HG02973 (cell line): ENCODE results near the gene PIAS1.

Experiments used
- ATAC-seq: cut with Tn5 transposase; IDR thresholded peaks from one replicate; pipeline ENCODE4 v1.9.1; 2021; ENCODE audit warnings: moderate library complexity; ENCODE audit not compliant: unreplicated experiment

Gene PIAS1

DNA sequence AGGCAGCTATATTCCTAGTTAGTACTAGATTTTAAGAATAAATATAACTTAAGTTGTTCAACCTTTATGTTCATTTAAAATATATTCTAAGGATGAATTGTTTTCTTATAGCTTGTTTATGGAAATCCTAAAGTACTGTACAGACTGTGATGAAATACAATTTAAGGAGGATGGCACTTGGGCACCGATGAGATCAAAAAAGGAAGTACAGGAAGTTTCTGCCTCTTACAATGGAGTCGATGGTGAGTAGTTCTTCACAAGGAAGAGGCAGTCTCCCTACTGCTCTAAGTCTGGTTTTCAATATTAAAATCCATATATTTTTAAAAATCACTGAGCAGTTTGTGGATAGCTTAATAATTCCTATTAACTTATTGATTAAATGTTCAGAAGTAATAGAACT, 121.4 kb downstream of the PIAS1 start:
- ATAC-seq: no peak

DNA sequence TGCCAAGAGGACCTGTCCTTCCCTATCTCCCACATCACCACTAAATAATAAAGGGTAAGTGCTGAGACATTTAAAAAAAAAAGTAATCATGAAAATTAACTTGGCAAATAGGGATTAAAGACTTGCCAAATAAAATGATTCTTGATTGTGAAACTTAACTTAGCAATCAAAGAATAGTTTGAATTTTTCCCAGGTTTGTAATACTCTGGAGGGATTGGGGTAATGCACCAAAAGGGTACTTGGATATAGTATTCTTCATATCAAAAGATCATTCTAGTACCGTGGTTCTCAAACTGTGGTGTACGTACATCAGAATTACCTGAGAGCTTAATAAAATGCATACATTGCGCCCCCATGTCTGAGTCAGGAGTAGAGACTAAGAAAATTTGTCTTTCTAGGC, 122.5 kb downstream of the PIAS1 start:
- no peak for ATAC-seq

DNA sequence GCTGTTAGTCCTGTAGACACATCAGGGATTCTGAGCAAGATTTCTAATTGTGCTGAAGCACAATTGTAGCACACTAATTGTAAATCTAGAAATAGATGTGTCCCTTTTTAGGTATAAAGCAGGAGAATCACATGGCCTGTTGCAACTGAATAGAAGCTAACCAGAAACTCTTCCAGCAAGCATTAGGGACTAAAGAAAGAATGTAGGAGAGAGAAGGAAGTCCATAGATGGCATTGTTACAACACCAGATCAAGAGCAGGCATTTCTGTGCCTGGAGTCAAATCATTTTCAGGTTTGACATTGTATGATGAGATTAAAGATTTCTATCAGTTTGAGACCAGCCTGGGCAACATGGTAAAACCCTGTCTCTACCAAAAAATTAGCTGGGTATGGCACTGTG, 123.6 kb downstream of the PIAS1 start:
- no peak for ATAC-seq

DNA sequence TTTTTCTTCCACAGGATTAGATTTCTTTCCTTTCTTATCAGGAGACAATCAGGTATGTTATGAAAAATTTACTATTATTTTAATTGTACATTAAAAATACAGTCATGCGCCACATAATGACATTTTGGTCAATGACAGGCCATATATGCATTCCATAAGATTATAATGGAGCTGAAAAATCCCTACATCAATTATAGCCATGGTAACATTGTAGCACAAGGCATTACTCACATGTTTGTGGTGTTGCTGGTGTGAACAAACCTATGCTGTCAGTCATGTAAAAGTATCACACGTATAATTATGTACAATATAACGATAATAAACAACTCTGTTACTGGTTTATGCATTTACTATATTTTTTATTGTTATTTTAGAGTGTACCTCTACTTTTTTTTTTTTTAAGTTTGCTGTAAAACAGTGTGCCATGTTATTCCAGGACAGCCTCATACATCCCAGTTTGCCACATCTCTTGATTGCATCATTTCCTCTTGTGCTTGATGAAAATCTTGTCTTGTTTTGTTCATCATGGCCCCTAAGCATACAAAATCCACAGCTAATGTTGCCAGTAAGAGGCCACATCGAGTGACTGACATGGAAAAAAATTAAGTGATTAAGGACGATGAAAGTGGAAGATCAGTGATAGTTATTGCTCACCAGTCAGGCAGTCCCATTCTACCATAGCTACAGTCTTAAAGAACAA, 129.7 kb downstream of the PIAS1 start:
- ATAC-seq: no peak

DNA sequence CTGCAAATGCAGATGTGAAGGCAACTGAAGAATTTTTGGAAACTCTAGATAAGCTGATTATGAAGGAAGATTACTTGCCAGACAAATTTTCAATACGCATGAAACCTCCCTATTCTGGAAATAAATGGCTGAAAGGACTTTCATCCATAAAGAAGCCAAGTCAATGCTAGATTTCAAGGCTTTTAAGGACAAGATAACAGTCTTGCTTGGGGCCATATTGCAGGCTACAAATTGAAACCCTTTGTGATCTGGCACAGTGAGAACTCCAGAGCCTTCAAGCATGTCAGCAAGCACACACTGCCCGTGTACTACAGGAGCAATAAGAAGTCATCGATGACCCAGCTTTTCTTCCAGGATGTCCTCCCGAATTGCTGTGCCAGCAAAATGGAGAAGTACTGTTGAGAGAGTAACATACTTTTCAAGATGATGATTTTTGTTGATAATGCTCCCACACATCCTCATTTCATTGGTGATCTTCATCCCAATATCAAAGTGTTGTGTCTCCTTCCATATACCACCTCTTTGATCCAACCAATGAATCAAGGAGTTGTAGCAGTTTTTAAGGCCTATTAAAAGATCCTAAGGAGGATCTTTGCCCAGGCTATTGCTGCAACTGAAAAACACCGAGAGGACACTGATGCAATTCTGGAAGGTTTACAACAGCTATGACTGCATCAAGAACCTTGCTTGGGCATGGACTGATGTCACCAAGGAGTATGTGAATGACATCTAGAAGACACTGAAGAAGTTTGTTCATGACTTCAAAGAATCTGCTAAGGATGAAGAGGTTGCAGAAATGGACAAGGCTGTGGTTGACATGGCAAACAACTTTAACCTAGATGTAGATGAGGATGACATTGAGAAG, 130.7 kb downstream of the PIAS1 start:
- ATAC-seq: no peak

DNA sequence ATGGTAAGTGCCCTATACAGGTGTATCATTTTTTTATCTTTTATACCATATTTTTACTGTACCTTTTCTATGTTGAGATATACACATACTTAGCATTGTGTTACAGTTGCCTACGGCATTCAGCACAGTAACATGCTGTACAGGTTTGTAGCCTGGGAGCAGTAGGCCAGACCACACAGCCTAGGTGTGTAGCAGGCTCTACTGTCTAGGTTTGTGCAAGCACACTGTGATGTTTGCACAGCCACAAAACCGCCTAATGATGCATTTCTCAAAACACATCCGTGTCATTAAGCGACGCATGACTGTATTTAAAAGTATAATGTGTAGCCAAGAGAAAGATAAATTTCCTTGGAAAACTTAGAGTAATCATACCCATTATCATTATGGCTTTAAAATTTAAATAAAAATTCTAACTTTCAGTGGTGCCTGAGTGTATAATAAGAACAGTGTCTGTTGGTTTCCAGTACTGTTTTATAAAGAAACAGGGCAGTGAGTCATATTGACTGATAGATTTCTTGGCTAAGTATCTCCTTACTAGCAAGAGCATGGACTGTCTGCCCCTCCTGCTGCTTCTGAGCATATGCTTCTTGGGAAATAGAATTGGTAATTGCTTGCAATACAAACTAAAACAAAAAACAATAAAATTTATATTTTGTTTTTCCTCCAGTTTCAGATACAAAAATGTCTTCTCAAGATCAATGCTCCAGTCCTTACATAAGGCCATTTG, 132.7 kb downstream of the PIAS1 start:
- no peak for ATAC-seq

DNA sequence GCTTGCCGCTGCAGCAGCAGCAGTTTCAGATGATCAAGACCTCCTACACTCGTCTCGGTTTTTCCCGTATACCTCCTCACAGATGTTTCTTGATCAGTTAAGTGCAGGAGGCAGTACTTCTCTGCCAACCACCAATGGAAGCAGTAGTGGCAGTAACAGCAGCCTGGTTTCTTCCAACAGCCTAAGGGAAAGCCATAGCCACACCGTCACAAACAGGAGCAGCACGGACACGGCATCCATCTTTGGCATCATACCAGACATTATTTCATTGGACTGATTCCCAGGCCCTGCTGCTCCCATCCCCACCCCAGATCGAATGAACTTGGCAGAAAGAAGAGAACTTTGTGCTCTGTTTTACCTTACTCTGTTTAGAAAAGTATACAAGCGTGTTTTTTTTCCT, 133.4 kb downstream of the PIAS1 start:
- no peak for ATAC-seq

DNA sequence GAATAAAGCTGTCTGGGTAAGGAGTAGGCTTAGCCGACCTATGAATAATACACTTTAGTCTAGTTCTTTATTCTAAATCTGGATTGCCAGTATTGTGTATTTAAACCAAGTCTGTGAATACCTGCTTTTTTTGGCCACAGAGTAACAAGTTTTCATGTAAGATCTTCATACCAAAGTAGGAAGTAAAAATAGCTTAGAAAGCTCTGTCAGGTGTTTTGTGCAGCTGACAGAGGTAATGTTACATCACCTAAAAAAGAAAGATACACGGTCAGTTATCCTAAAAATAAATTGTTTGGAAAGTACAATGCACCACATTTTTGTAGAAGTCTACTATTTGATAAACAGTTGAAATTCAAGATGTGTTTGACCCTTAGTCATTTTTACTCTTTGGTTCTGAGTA, 134.5 kb downstream of the PIAS1 start:
- no peak for ATAC-seq

DNA sequence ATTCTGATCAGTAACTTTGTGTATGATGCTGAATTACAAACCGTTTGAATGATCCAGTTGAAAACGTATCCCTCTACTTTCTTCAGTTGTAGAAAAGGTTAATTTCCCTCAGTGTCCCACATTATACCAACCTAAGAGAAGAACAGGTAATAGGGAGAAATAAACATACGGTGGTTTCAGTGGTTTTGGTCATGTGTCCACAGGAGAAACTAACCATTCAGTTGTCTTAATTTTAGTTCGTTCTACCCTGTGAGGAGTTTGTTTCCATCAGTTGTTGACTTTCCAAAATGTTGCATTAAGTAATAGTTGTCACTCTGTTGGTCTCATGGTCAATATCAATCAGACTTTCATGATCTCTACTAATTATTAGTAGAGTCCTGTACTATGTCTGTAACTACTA, 135.9 kb downstream of the PIAS1 start:
- ATAC-seq: no peak

DNA sequence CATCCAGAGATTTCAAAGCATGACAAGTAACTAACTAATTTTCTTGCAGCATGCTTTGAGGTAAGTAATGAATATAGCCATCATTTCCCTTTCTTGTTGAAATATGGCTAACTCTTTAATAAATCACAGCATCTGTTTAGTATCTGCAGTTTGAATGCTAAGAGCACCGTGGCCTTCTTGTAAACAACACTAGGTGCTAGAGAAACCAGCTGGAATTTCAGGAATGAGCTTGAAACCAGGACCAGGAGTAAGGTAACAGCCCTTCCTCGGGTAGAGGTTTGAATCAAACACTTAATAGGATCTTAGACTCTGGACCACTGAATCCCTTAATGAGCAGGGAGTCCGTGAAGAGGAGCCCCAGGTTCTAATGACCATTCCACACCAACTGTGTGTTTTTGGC, 137.4 kb downstream of the PIAS1 start:
- no peak for ATAC-seq

DNA sequence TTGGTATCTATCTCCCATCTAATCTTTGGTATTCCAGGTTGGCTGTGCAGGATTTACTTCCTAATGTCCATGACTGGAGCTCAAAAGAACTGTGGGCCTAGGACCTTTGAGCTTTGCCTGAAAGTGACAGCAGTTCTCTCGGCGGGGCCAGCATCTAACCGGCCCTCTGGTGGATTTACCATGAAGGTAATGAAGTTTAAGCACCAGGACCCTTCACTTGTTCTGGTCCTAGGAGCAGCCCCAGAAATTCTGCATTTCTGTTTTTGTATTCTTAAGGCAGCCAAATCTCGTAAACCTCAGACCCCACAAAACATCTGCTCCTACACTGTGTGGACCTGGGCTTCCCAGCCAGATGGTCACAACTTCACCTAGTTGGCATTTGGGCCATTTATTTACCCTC, 138.0 kb downstream of the PIAS1 start:
- ATAC-seq: no peak

DNA sequence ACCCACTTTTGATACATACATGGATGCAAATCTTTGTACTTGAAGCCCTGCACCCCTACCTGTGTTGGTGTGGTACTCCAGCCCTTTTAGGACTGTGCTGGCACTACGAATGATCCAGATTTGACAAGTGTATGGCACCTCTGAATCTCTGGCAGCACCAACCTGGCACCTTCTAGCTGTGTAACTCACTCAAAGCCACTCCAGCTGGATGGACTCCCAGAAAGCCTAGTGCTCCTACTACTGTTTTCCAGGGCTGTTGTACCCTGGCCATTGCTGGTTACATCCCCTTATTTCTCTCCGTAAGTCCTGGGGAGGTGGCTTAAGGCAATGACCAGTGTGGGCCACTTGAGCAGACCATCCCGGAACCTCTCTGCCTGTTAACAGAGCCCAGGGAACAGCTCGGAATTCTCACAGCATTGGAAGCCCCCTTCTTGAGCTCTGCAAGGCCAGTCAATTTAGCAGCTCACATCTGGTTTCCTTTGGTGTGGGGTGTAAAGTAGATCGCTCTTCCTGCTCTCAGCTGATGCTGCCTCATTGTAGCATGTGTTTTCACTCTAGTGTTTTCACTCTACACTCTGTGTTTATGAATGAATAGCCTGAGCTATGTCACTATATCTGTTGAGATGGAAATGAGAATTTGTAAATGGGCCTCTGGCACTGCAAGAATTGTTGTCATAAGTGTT, 138.8 kb downstream of the PIAS1 start:
- ATAC-seq: no peak

DNA sequence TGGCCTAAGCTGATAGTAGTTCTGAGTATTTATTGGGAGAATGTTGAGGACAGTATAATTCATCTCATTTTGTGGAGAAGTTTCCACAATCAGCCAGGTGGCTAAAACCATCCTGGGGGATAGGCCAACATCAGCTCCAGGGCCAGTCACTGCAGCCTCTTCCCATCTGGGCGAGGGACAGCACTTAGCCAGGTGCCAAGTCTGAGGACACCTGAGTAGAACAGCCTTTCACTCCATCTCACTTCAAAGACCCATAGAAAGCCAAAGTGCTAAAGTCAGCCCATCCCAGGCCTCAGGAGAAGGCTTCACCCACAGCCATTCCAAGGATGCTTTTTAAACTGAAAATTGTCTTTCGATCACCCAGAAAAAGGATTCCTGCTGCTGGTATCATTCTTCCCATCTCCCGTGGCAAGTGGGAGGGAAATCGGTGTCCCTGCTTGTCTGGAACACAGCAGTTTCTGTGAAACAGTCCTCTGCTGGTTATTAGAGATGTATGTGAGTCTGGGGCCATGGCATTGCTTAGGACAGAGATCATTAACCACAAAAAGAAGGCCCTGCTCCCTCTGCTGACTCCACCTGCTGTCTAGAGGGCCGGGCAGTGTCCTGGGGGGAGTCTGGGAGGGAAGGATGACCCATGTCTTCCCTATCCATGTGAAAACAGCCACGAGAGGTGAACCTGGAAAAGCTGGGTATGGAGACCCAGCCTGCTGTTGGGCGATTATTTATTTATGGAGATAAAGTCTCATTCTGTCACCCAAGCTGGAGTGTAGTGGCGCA, 141.4 kb downstream of the PIAS1 start:
- ATAC-seq: no peak

DNA sequence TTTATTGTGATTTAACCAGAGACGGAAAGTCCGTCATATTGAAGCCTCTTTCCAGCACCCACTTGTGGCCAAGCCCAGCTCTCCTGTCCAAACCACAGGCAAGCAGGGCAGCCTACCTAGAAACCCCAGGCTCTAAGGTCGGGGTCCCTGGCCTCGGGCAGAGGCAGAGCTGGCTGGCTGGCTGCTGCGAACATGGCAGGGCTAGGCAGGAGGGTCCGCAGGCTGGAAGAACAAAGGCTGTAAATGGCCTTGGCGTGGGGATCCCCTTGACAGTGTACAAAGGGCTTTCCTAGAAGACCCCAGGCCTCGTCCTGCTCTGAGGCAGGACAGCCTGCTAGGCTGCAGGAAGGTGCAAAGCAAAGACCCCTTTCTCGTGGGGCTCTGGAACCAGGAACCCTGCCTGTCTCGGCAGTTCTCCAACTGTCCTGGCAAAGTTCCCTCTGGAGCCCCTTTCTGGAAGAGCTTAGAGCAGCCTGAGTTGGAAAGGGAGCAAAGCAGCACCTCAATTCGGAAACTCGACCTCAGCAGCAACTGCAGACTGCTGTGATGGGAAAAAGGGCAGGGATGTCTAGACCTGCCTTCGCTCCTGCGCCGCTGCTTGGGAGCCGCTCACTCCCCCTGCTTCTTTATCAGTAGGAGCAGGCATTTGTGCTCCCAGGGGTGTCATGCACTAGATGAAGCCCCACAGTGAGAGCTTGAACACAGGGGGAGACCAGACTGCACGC, 142.5 kb downstream of the PIAS1 start:
- no peak for ATAC-seq

DNA sequence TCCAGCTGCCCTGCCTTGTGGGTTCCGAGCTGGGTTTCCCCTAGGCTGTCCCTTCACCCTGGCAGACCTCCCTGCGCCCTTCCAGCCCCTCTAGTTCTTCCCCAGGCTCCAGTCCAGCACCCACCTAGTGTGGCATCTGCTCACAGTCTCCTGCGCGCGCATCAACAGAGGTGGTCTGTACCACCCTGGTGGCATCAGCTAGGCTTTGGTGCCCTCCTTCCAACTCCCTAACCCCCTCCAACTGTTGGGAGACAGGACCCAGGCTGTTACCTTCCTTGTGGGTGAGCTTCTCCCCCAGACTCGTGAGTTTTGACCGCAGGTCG, 143.0 kb downstream of the PIAS1 start:
- ATAC-seq: no peak

DNA sequence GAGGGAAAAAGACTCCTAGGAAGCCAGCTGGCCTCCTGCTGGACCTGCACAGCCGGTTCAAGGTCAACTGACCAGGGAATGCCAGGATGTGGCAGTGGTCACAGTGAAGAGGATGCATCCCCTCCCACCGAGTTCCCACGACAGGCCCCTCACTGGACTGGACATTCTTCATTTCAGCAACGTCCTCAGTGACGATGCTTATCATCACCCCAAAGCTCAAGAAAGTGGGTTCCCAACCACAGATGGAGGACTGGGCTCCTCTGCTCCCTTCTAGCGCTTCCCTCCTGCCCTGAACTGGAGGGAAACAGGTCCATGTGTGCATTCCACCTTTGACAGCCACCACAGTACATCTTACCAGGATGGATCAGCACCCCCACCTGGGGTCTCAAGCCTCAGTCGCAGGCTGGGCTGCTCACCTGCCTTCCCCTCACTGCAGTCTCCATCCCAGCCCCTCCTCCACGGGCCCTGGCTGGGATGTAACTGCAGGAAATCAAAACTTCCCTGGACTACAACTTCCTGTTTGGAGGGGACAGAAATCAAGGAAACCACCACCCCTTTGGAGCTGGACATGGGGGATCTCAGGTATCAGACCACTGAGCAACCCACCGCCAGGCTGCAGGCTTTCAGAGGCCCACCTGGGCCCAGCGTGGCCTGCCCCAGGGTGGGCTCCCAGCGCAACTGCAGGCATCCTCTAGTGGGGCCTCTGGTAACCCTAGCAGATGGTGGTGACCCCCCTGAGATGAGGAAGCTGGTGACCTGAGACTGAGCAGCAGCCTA, 143.7 kb downstream of the PIAS1 start:
- ATAC-seq: no peak

DNA sequence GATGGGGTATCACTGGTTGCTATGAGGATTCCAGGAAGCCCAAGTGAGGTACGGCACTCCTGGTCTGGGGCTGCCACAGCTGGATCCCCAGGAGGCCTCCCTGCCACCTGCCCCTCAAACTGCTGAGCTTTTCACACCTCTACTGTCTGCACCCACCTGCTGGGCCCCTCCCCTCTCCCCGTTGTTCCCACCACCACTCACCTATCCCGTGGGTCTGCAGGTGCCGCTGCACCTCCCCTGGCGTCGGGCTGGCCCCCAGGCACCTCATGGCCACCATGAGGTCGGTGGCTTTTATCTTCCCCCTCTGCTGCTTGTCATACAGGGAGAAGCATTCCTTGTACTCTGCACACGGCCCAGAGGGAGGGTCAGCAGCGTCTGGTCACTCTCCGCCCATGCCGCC, 145.2 kb downstream of the PIAS1 start:
- no peak for ATAC-seq

DNA sequence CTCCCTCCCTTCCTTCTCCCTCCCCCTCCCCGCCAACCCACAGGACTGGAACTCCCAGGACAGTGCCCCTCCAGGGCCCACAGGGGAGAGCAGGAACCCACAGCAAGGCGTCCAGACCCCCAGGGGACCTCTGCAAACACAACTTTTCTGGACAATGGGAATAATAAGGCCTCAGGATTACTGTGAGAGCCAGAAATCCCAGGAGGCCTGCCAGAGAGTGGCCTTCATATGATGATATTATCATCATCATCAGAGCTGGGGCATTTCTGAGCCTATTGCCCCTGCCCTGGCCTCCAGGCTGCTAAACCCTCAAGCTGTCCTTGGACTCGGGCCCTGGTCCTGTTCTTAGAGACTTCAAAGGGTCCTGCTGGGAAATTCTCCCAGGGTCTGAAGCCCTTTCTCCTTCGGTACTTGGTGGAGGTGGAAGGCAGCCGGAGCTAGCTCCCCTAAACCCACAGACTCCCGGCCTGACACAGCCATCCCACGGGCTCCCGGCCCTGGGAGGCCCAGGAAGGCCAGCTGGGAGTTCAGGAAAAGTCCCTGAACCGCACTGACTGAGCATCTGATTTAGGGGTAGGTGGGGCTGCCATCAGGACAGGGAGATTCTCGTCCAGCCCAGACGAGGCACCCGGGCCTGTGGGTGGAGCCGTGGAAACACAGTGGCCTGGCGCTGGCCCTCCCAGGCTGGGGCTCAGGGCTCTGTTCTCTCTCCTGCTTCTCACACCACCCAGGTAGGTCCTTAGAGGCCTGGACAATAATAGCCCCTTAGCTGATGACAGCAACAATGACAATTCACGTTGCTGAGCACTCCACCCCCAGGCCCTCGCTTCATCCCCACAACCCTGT, 146.1 kb downstream of the PIAS1 start:
- ATAC-seq: no peak
